PFSK-1 (cell line): ENCODE measurements around the gene SH3RF1.

ENCODE experiments used
- FOXP2 ChIP-seq: optimal IDR thresholded peaks from 2 replicates; pipeline ENCODE3; 2011; ENCODE audit warnings: borderline replicate concordance, control low read depth, inconsistent platforms; ENCODE audit not compliant: insufficient read depth; ENCODE audit errors: extremely low read length, extremely low read depth
- POLR2AphosphoS5 ChIP-seq: IDR thresholded peaks from 2 replicates; pipeline ENCODE4 v1.6.1; 2012; ENCODE audit warnings: low read depth, mild to moderate bottlenecking, control low read depth, low read length, moderate library complexity
- SIN3A ChIP-seq: IDR thresholded peaks from 2 replicates; pipeline ENCODE4 v1.6.1; 2012; ENCODE audit warnings: mild to moderate bottlenecking, low read length, moderate library complexity, borderline replicate concordance; ENCODE audit not compliant: insufficient read depth
- TAF1 ChIP-seq: IDR thresholded peaks from 2 replicates; pipeline ENCODE4 v1.6.1; 2012; ENCODE audit warnings: low read length, control low read depth, borderline replicate concordance; ENCODE audit not compliant: insufficient read depth
- TF ChIP-seq, protein P1 (sequence below), 2 experiments: IDR thresholded peaks; 2 replicates each; pipeline versions ENCODE4 v1.6.1 to v1.8.0; 2011 to 2012; ENCODE audit warnings: low read depth in 2 of 2, low read length in 2 of 2, control low read depth in 1 of 2, inconsistent platforms in 1 of 2, mild to moderate bottlenecking in 1 of 2, moderate library complexity in 1 of 2; ENCODE audit not compliant: insufficient read depth in 1 of 2

The SH3RF1 gene

DNA sequence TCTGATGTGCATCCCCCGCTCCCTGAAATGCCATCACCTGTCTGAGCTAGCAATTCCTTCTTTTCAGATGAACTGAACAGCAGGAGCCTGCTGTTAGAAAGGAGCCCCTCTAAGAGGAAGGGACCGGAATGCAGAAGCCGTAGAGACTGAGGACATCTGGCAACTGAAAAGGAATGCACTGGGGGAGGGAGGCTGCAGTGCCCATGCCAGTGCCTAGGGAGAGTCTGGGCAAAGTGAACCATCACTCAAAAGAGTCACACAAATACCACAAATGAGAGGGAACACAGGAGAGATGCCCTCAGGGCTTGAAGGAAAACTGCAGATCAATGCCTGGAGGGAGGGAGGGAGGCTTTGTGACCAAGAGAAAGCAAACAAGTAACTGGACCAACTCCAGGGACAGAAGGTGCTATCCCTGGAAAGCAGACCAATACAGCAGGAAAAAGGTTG, 166.8 kb downstream of the SH3RF1 start:
- TF ChIP-seq, protein P1, sequence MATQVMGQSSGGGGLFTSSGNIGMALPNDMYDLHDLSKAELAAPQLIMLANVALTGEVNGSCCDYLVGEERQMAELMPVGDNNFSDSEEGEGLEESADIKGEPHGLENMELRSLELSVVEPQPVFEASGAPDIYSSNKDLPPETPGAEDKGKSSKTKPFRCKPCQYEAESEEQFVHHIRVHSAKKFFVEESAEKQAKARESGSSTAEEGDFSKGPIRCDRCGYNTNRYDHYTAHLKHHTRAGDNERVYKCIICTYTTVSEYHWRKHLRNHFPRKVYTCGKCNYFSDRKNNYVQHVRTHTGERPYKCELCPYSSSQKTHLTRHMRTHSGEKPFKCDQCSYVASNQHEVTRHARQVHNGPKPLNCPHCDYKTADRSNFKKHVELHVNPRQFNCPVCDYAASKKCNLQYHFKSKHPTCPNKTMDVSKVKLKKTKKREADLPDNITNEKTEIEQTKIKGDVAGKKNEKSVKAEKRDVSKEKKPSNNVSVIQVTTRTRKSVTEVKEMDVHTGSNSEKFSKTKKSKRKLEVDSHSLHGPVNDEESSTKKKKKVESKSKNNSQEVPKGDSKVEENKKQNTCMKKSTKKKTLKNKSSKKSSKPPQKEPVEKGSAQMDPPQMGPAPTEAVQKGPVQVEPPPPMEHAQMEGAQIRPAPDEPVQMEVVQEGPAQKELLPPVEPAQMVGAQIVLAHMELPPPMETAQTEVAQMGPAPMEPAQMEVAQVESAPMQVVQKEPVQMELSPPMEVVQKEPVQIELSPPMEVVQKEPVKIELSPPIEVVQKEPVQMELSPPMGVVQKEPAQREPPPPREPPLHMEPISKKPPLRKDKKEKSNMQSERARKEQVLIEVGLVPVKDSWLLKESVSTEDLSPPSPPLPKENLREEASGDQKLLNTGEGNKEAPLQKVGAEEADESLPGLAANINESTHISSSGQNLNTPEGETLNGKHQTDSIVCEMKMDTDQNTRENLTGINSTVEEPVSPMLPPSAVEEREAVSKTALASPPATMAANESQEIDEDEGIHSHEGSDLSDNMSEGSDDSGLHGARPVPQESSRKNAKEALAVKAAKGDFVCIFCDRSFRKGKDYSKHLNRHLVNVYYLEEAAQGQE (IDR thresholded peaks at IDR 0.05; ENCODE audit: insufficient read depth in 1 of 2, low read depth in 2 of 2, low read length in 2 of 2) = no peak
- no peak for TF ChIP-seq POLR2AphosphoS5
- no peak for TF ChIP-seq FOXP2
- no peak for TF ChIP-seq TAF1
- no peak for TF ChIP-seq SIN3A

DNA sequence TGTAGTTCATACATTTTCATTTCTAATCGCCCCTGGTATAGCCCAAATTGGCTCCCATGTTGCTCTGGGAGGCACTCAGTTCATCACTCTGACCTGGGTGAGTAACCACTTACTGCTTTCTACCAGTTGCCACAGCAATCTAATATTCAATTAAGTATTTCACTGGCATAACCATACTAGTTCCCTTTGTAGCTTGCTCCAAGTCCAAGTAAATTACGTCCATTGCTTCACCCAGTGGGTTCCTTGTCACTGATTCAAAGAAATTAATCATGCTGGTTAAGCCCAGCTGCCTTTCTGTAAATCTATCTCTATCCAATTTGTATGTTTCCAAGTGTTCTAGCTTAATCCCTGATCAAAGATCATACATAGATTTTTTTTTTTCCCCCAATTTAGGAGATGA, 168.7 kb downstream of the SH3RF1 start:
- TF ChIP-seq POLR2AphosphoS5 (no peak), TAF1 (no peak), SIN3A (no peak), FOXP2 (no peak)
- TF ChIP-seq, protein P1 (IDR thresholded peaks at IDR 0.05; ENCODE audit: insufficient read depth in 1 of 2, low read depth in 2 of 2, low read length in 2 of 2) = no peak

DNA sequence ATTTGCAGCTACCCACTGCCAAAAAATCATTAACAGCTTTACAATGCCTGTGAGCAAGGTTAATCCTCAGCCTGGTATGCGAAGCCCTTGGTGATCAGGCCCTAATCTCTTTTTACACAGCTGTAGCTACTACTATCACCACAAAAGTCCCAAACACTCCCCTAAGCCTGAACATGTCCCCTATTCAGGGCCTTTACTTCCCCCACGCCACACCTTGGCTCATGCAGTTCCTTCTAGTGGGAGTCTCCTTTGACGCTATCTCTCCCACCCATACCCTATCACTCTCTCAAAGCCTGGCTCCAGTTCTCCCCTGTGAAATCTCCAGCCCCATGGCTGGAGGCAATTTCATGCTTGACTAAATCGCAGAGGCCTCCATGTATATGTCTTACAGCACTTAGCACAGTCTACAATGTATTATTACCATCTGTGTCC, 170.1 kb downstream of the SH3RF1 start:
- TF ChIP-seq TAF1 (no peak), POLR2AphosphoS5 (no peak), FOXP2 (no peak), SIN3A (no peak)
- TF ChIP-seq, protein P1 (IDR thresholded peaks at IDR 0.05; ENCODE audit: insufficient read depth in 1 of 2, low read depth in 2 of 2, low read length in 2 of 2) = no peak

DNA sequence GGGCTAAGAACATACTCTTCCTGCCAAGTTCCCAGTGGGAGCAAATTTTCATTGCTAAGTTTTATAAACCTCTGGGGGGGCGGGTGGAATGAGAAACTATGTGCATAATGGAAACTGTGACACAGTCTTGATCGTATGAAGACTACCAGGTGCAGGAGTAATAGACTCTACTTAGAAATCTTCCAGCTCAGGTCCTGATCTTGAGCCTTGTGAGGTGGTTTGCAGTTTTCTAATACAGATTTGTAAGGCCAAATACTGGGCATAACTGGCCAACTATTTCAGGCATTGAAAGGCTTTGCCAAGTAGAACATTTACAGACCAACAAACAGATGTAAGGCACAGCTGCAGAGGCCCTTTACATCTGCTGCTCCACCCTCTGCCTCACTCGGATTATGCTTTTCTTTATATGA, 171.0 kb downstream of the SH3RF1 start:
- TF ChIP-seq, protein P1 (IDR thresholded peaks at IDR 0.05; ENCODE audit: insufficient read depth in 1 of 2, low read depth in 2 of 2, low read length in 2 of 2) = no peak
- TF ChIP-seq SIN3A = no peak
- no peak for TF ChIP-seq TAF1
- no peak for TF ChIP-seq FOXP2
- no peak for TF ChIP-seq POLR2AphosphoS5
